NAMALWA (cell line): ENCODE measurements around the gene RAB37.

Experiments
- DNase-seq: peaks from one replicate; pipeline ENCODE4 v3.0.0-alpha.2; 2015; ENCODE audit warnings: low spot score

Gene RAB37

GRCh38 chr17:74736513-74737298 lies at the start of gene RAB37:
Gene RAB37, plus strand, starts transcription at chr17:74737256. Its CDS starts 17 bp downstream, at chr17:74737273.
- peak; percentile 85 for DNase-seq

GRCh38 chr17:74687886-74688285 lies 49.2 kb upstream of the RAB37 start:
- DNase-seq: no peak

- DNase-seq: no peak
Measured at GRCh38 chr17:74690409-74690825, 46.6 kb upstream of the RAB37 start.

- no peak for DNase-seq
Measured at GRCh38 chr17:74691151-74691550, 45.9 kb upstream of the RAB37 start.

GRCh38 chr17:74694081-74694480 lies 43.0 kb upstream of the RAB37 start:
- DNase-seq: no peak

- DNase-seq: no peak
Measured at GRCh38 chr17:74695629-74696028, 41.4 kb upstream of the RAB37 start.

- no peak for DNase-seq
Measured at GRCh38 chr17:74697515-74697914, 39.5 kb upstream of the RAB37 start.

GRCh38 chr17:74698069-74698468 lies 39.0 kb upstream of the RAB37 start:
- DNase-seq: no peak

GRCh38 chr17:74699236-74699635 lies 37.8 kb upstream of the RAB37 start:
- no peak for DNase-seq

- DNase-seq: no peak
Measured at GRCh38 chr17:74702116-74702871, 34.8 kb upstream of the RAB37 start.

GRCh38 chr17:74703311-74703710 lies 33.7 kb upstream of the RAB37 start:
- DNase-seq: no peak

- DNase-seq: no peak
Measured at GRCh38 chr17:74704544-74704943, 32.5 kb upstream of the RAB37 start.

- DNase-seq: no peak
Measured at GRCh38 chr17:74711058-74711824, 25.8 kb upstream of the RAB37 start.

- DNase-seq: no peak
Measured at GRCh38 chr17:74712301-74712700, 24.8 kb upstream of the RAB37 start.

- DNase-seq: no peak
Measured at GRCh38 chr17:74712756-74713155, 24.3 kb upstream of the RAB37 start, which contains the start of gene CD300LF. Gene CD300LF, minus strand, starts transcription at chr17:74712923. Its CDS starts 57 bp downstream, at chr17:74712866.

- no peak for DNase-seq
Measured at GRCh38 chr17:74713171-74713755, 23.8 kb upstream of the RAB37 start.

- DNase-seq: no peak
Measured at GRCh38 chr17:74715144-74715543, 21.9 kb upstream of the RAB37 start.

GRCh38 chr17:74720506-74720905 lies 16.6 kb upstream of the RAB37 start:
- no peak for DNase-seq

- no peak for DNase-seq
Measured at GRCh38 chr17:74722782-74723181, 14.3 kb upstream of the RAB37 start.

GRCh38 chr17:74723891-74724290 lies 13.2 kb upstream of the RAB37 start:
- DNase-seq: no peak

- no peak for DNase-seq
Measured at GRCh38 chr17:74725111-74725510, 11.9 kb upstream of the RAB37 start.
